Spleen (tissue), 11 donors: ENCODE measurements around the gene ERBB3. TPM values are rescaled to one million over a fixed set of nuclear protein-coding genes. Genes with fewer than 3 reads are reported as not detected.

Experiments used
- DNase-seq: peaks from one replicate; pipeline ENCODE4 v3.0.0-alpha.2; 2020
- H3K27ac ChIP-seq, 8 donors: fragments of 200-600 bp; sonication (generic) in 7 of 8; 1 replicate in 4 of 8; 2 replicates in 4 of 8; pipeline versions ENCODE4 v1.5.0 to v1.8.0; 2016 to 2021; ENCODE audit warnings: inconsistent platforms in 4 of 8, mild to moderate bottlenecking in 4 of 8, moderate library complexity in 1 of 8
- H3K27me3 ChIP-seq, 7 donors: fragments of 200-600 bp; sonication (generic) in 6 of 7; replicated peaks in 1 of 7; 1 replicate in 4 of 7; 2 replicates in 3 of 7; pipeline versions ENCODE4 v1.5.0 to v1.8.0; 2016 to 2021; ENCODE audit warnings: inconsistent platforms in 3 of 7, mild to moderate bottlenecking in 1 of 7
- H3K36me3 ChIP-seq, 6 donors: fragments of 200-600 bp; sonication (generic) in 5 of 6; 1 replicate in 4 of 6; 2 replicates in 2 of 6; pipeline versions ENCODE4 v1.5.0 to v1.8.0; 2016 to 2021; ENCODE audit warnings: inconsistent platforms in 2 of 6
- H3K4me1 ChIP-seq, 6 donors: fragments of 200-600 bp; sonication (generic) in 5 of 6; 1 replicate in 3 of 6; 2 replicates in 3 of 6; pipeline versions ENCODE4 v1.5.0 to v1.8.0; 2016 to 2021; ENCODE audit warnings: inconsistent platforms in 3 of 6
- H3K4me3 ChIP-seq, 8 donors: fragments of 200-600 bp; sonication (generic) in 7 of 8; 1 replicate in 4 of 8; 2 replicates in 4 of 8; pipeline versions ENCODE4 v1.5.0 to v1.8.0; 2016 to 2021; ENCODE audit warnings: inconsistent platforms in 4 of 8, mild to moderate bottlenecking in 4 of 8, moderate library complexity in 2 of 8
- H3K9me3 ChIP-seq, 8 donors: fragments of 200-600 bp; sonication (generic) in 7 of 8; 1 replicate in 4 of 8; 2 replicates in 4 of 8; pipeline versions ENCODE4 v1.5.0 to v1.8.0; 2016 to 2021; ENCODE audit warnings: inconsistent platforms in 4 of 8
- CTCF ChIP-seq, 11 experiments: fragments of 200-600 bp in 7 of 11; fragments of 450-650 bp in 4 of 11; sonication (generic) in 4 of 11; IDR thresholded peaks in 8 of 11; conservative IDR thresholded peaks in 3 of 11; 1 replicate in 7 of 11; 2 replicates in 4 of 11; pipeline versions ENCODE4 v1.4.0 to v1.8.0; 2016 to 2021; ENCODE audit warnings: antibody characterized with exemption in 11 of 11, inconsistent platforms in 4 of 11, mild to moderate bottlenecking in 1 of 11
- POLR2A ChIP-seq, 3 donors: fragments of 450-650 bp; IDR thresholded peaks; one replicate each; pipeline ENCODE4 v1.5.1; 2017; ENCODE audit warnings: antibody characterized with exemption in 3 of 3, mild to moderate bottlenecking in 1 of 3
- POLR2AphosphoS5 ChIP-seq, 3 donors: sonication (generic); formaldehyde crosslinking; IDR thresholded peaks; one replicate each; pipeline ENCODE4 v1.5.1; 2017; ENCODE audit warnings: antibody characterized with exemption in 3 of 3
- WGBS, 5 donors: extraction: QIAGEN DNeasy Blood & Tissue Kit in 3 of 5; methylation state at CpG; one replicate each; pipeline versions ENCODE4 v1.1.5 to v1.1.7; 2013 to 2018; 5-methylcytosine and 5-hydroxymethylcytosine counted together
- intact Hi-C: fragments of 100-400 bp; cut with DNase I; formaldehyde crosslinking; loops from one replicate; pipeline ENCODE4 v1.15.0; 2023; ENCODE audit warnings: low total_unique reads
- polyA plus RNA-seq, 3 donors: library from polyadenylated mRNA; stranded (reverse); fragments of 200-250 nt; gene quantifications; one replicate each; pipeline ENCODE4 v1.2.1, GENCODE V29; 2013
- total RNA-seq, 7 donors: library from RNA; depleted of rRNA in 3 of 7; stranded (reverse); fragments of >200 nt in 3 of 7; fragmentation: NEBNext Ultra II Directional in 4 of 7; extraction: Animal tissue kit (Norgen Biotek cat#: 25700) in 4 of 7; gene quantifications; one replicate each; pipeline versions ENCODE4 v1.1.0 to v1.2.1, GENCODE V29; 2016 to 2021
- donor health status: healthy with polysubstance abuse.
- donor health status: DM: no; HTN: no; CAD: no; lungs with moderate emphysema.
- donor health status: DM: no; HTN: no; CAD: no.
- donor health status: Bipolar disorder and iron deficiency.
- donor health status: healthy.
- donor health status: DM: no; HTN: no; CAD: no.
- donor health status: DM: yes; HTN: yes; CAD: no.

ERBB3 gene
- total and polyA plus RNA-seq, 10 donors, result 0.17 to 2.0 (median 0.63) TPM; not detected in 3

GRCh38 chr12:56080556-56081138, 682 bp downstream of the ERBB3 start:
- Histone ChIP-seq H3K36me3 (no peaks in the 10 kb centered on the region), H3K4me3 (peak overlapping the region in 6 of 8 donors; percentile 50 to 83 (median 56)), H3K9me3 (no peaks in the 10 kb centered on the region), H3K27me3 (peaks cover 0 to 42% (median 15%) of the 10 kb centered on the region in 7 donors), H3K4me1 (peaks cover 2 to 27% (median 20%) of the 10 kb centered on the region in 6 donors), H3K27ac (no peak overlapping the region)
- TF ChIP-seq CTCF (IDR thresholded peaks at IDR 0.05 in 8 of 11, conservative IDR thresholded peaks at IDR 0.05 in 3 of 11) (no peak), POLR2AphosphoS5 (IDR thresholded peaks at IDR 0.05) (no peak), POLR2A (IDR thresholded peaks at IDR 0.05) (no peak)
- 24 to 44% (median 32%) methylated on average over 13 to 20 of the region's 20 CpGs for WGBS, 5 donors
- intact Hi-C loops, result no loop called here
- DNase-seq, result no peak

GRCh38 chr12:56081393-56082347, 1.7 kb downstream of the ERBB3 start:
- H3K4me3 ChIP-seq, result no peak overlapping the region
- H3K4me1 ChIP-seq, result peaks cover 2 to 27% (median 20%) of the 10 kb centered on the region in 6 donors
- H3K36me3 ChIP-seq, result no peaks in the 10 kb centered on the region
- no peaks in the 10 kb centered on the region for H3K9me3 ChIP-seq
- TF ChIP-seq POLR2A (IDR thresholded peaks at IDR 0.05) (no peak), CTCF (IDR thresholded peaks at IDR 0.05 in 8 of 11, conservative IDR thresholded peaks at IDR 0.05 in 3 of 11) (no peak), POLR2AphosphoS5 (IDR thresholded peaks at IDR 0.05) (no peak)
- H3K27me3 ChIP-seq, result peaks cover 0 to 42% (median 15%) of the 10 kb centered on the region in 7 donors
- no peak for DNase-seq
- 51 to 69% (median 63%) methylated on average over 6 of the region's 6 CpGs for WGBS, 5 donors
- no peak overlapping the region for H3K27ac ChIP-seq
- intact Hi-C loops, result no loop called here

GRCh38 chr12:56082382-56082781, 2.4 kb downstream of the ERBB3 start:
- Histone ChIP-seq H3K9me3 (no peaks in the 10 kb centered on the region), H3K4me3 (no peak overlapping the region), H3K27ac (no peak overlapping the region), H3K36me3 (no peaks in the 10 kb centered on the region), H3K4me1 (peaks cover 2 to 27% (median 20%) of the 10 kb centered on the region in 6 donors), H3K27me3 (peaks cover 0 to 42% (median 15%) of the 10 kb centered on the region in 7 donors)
- WGBS, 5 donors, result 71 to 90% (median 82%) methylated on average over 2 of the region's 2 CpGs
- intact Hi-C loops, result no loop called here
- TF ChIP-seq CTCF (IDR thresholded peaks at IDR 0.05 in 8 of 11, conservative IDR thresholded peaks at IDR 0.05 in 3 of 11) (no peak), POLR2A (IDR thresholded peaks at IDR 0.05) (no peak), POLR2AphosphoS5 (IDR thresholded peaks at IDR 0.05) (no peak)
- no peak for DNase-seq

GRCh38 chr12:56082967-56083366, 3.0 kb downstream of the ERBB3 start:
- no peak for TF ChIP-seq POLR2AphosphoS5 (IDR thresholded peaks at IDR 0.05)
- Histone ChIP-seq H3K27me3 (peaks cover 0 to 42% (median 15%) of the 10 kb centered on the region in 7 donors), H3K4me3 (no peak overlapping the region), H3K4me1 (peaks cover 2 to 27% (median 20%) of the 10 kb centered on the region in 6 donors), H3K27ac (no peak overlapping the region), H3K9me3 (no peaks in the 10 kb centered on the region), H3K36me3 (no peaks in the 10 kb centered on the region)
- intact Hi-C loops, result no loop called here
- no peak for DNase-seq
- WGBS, 5 donors, result 59 to 81% (median 75%) methylated on average over 3 of the region's 3 CpGs
